C1 segment of cervical spinal cord (tissue), 14 donors: Measurements from ENCODE around the gene C9orf85.
"Not testable (repeated sequence)": the region's sequence is repeated elsewhere in the genome, so short reads cannot be mapped to it uniquely, and the experiment has no call there.

Source experiments
- DNase-seq, 14 donors: peaks; one replicate each; lab custom pipeline; 2025; lab: John Stamatoyannopoulos, UW

The C9orf85 gene

GRCh38 chr9:71941998-71942567, 30.6 kb downstream of the C9orf85 start:
- DNase-seq: peak in 1 of 14 donors; percentile 18

- DNase-seq: no peak
These were observed 33.4 kb downstream of the C9orf85 start for GRCh38 chr9:71944754-71945375.

- DNase-seq: not testable (repeated sequence)
These were observed 43.2 kb downstream of the C9orf85 start for GRCh38 chr9:71954652-71955051.

DNA sequence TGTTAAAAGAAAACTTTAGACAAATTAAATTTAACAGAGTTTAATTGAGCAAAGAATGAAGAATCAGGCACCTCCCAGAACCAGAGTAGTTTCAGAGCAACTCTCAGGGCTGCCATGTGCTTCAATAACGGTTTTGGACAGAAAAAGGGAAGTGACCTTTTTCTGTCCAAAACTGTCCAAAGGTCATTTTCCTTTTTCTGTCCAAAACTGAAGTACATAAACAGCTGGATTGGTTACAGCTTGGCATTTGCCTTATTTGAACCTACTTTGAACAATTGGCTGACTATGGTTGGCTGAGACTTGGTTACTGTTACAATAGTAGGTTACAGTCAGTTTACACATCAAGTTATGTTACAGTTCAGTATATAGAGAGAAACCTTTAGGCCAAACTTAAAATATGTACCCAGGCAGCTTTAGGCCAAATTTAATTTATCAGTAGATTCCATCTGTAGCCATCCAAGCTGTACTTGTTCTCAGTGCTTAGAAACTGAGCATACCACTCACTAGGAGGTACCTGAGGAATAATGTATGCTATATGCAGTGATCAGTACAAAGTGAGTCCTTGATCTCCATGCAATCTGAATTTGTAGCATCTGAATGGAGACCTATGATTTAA, 44.0 kb downstream of the C9orf85 start:
- DNase-seq: no peak

GRCh38 chr9:71962328-71962727, 50.9 kb downstream of the C9orf85 start:
- DNase-seq: no peak

DNA sequence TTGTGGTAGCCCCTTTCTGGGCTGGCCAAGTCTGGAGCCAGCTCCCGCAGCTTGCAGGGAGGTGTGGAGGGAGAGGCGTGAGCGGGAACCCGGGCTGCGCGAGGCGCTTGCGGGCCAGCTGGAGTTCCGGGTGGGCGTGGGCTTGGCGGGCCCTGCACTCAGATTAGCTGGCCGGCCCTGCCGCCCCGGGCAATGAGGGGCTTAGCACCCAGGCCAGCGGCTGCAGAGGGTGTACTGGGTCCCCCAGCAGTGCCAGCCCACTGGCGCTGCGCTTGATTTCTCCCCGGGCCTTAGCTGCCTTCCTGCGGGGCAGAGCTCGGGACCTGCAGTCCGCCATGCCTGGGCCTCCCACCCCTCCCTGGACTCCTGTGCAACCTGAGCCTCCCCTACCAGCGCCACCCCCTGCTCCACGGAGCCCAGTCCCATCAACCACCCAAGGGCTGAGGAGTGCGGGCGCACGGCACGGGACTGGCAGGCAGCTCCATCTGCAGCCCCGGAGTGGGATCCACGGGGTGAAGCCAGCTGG, 52.1 kb downstream of the C9orf85 start:
- DNase-seq: not testable (repeated sequence)

DNA sequence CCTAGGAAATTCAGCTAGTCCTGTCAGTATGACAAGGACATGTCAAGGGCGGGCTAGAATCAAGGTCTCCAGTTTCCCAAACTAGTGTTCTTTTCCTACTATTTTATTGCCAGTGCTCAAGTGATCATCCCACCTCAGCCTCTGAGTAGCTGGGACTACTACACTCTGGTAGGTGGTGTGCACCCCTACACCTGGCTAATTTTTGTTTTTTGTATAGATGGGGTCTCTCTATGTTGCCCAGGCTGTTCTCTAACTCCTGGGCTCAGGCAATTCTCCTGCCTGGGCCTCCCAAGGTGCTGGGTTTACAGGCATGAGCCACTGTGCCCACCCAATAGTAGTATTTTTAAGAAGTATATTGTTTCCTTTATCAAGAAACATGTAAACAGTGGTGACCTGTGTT, 54.0 kb downstream of the C9orf85 start:
- DNase-seq: no peak

DNA sequence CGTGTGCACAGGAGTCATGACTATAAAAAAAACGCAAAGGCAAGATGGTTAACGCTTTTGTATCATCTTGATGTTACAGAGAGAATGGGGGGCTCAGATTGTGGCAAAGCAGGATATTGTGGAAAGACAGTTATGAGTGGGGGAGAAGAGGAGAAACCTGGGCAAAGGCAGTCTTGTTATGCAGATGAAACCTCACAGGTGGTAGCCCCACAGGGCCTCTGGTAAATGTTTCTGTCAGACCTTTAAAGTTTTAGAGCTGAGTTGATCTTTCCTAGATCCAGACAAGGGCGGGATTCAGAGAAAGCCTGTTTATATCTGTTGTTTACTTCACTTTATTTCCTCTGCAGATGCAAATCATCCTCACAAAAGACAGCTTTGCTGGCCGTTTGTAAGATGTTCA, 55.2 kb downstream of the C9orf85 start:
- no peak for DNase-seq

GRCh38 chr9:71968541-71969090, 57.2 kb downstream of the C9orf85 start:
- DNase-seq: no peak

GRCh38 chr9:71975833-71976232, 64.4 kb downstream of the C9orf85 start:
- DNase-seq: no peak

DNA sequence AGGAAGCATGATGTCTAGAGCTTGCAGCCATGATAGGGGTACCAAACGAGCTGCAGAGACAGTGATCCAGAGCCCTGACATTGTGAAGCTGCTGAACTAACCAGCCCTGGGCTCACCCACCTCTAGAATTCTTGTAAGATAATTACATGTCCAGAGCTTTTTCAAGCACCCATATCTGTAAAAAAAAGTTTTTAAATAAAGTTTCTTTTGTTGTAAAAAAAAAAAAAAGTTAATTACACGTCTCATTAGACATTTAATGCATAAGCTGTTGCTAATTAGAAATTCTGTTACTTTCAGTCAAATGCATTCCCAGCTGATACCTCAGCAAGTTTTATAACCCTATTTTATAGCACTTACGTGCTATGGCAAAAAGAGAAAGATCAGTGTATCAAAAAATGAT, 65.6 kb downstream of the C9orf85 start:
- no peak for DNase-seq

GRCh38 chr9:71980266-71981190, 69.1 kb downstream of the C9orf85 start:
- no peak for DNase-seq

DNA sequence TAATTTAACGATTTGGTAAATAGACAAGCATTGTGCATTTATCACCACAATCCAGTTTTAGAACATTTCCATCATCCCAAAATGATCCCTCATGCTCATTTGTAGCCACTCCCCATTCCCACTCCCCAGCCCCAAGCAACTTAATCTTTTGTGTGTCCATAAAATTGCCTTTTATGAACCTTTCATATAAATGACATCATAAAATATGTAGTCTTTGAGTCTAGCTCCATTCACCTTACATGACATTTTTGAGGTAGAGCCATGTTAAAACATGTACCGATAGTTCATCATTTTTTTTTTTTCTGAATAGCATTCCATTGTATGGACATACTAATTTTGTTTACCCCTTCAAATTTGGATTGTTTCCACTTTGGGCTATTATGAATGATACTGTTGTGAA, 70.5 kb downstream of the C9orf85 start:
- no peak for DNase-seq

GRCh38 chr9:71984403-71984802, 73.0 kb downstream of the C9orf85 start:
- DNase-seq: no peak

- DNase-seq: no peak
These were observed 73.4 kb downstream of the C9orf85 start for GRCh38 chr9:71984831-71985281.

DNA sequence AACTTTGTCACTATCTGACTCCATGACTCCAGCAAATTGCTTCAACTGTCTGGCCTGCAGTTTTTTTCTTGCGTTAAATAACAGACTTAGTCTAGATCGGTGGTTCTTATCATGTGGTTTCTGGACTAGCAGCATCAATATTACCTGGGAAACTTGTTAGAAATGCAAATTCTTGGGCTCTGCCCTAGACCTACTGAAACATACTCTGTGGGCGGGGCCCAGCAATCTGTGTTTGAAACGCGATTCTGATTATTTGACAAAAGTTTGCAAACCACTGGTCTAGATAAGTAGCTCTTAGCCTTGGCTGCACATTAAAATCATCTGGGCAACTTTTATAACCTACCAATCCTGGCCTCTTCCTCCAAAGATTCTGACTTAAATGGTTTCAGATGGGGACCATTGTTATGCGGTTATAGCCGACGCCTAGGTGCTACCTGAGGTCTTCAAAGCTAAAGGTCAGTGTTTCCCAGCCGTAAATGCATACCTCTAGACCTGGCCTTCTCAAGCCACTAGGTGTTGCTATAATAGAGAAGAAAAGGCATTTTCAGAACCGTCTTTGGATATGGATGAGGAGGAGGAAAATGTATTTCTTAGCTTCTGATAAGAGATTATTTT, 74.0 kb downstream of the C9orf85 start:
- DNase-seq: no peak

GRCh38 chr9:71986900-71987299, 75.5 kb downstream of the C9orf85 start:
- no peak for DNase-seq

- DNase-seq: no peak
These were observed 76.3 kb downstream of the C9orf85 start for GRCh38 chr9:71987471-71988371.

DNA sequence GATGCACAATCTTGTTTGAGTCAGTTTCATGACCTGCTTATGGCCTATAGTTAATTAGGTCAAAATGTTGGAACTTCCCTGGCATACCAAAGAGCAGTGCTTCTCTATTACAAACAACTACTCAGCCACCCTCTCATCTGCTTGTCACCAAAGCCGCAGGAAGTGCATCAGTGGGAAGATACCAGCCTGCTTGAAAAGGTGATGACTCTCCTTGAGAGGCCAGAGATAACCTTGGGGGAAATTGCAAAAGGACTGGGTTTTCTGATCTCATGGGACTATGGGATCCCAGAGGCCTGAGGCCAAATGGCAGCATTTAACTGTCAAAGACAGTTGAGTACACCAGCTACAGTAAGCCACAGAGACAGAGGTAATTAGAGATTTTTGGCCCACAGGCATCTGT, 79.0 kb downstream of the C9orf85 start:
- no peak for DNase-seq

GRCh38 chr9:72005451-72005850, 94.0 kb downstream of the C9orf85 start:
- no peak for DNase-seq
